Suppressor macrophage (primary cell): ENCODE results near the gene C1orf159.
A peak's percentile ranks its signal among the peaks of the same experiment; 100 is the strongest.

ENCODE experiments used
- DNase-seq, 4 experiments: peaks; one replicate each; pipeline ENCODE4 v3.0.0-alpha.2; 2020 to 2022

C1orf159 gene

GRCh38 chr1:1035291-1035943 lies 80.5 kb downstream of the C1orf159 start:
- peak in 1 of 4 experiments; percentile 24 for DNase-seq

DNA sequence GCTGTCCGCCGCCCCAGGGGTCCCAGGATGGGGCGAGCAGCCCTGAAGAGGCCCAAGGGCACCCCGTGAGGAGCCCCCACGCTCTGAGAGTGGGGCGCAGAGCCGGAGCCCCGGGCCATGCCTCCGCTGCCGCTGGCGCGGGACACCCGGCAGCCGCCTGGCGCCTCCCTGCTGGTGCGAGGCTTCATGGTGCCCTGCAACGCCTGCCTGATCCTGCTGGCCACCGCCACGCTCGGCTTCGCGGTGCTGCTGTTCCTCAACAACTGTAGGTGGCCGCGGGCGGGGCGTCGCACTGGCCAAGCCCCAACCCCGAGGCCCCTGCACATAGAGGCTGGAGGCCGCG lies 81.5 kb downstream of the C1orf159 start:
- peak in 1 of 4 experiments; percentile 50 for DNase-seq

DNA sequence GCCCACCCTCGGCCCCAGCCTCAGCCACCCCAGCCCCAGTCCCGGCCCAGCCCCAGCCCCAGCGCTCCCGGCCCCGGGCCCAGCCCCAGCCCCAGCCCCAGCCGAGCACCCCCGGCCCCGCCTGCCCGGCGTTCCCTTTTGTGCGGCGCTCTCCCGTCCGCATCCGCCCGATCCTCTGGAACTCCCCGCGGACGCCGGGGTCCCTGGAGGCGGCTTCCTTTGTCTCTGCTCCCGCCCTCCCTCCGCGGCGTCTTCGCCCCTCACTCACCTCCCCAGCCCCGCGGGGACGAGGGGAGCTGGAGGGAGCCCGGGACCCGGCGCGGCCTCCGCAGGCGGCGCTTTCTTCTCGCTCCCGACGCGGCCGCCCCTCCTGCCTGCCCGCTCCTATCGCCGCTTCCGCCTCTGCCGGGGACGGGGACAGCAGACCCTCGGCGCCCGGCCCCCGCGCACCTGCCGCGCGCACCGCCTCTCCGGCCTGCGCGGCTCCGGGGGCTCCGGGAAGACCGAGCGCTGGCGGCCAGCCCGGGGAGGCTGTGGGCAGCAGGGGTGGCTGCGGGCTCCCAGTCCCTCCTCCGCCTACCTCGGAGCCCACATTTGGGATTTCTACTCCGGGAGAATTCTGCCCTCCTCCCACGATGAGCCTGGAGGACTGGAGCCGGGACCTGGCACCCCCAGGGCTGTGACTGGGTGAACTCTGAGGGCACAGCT lies 82.0 kb downstream of the C1orf159 start:
- DNase-seq = peak in 1 of 4 experiments; percentile 33

- peak; percentile 68 to 89 (median 74) for DNase-seq
Measured at GRCh38 chr1:1033009-1033587, 82.8 kb downstream of the C1orf159 start.

GRCh38 chr1:1032424-1032823 lies 83.5 kb downstream of the C1orf159 start:
- DNase-seq = peak in 1 of 4 experiments; percentile 37
